NCI-H526 treated with DMSO at 0.1 percent for 48 hours (cell line): ENCODE results near the gene LRRC18.
A peak's percentile ranks its signal among the peaks of the same experiment; 100 is the strongest.

Experiments
- DNase-seq: peaks from one replicate; lab custom pipeline; 2025; lab: John Stamatoyannopoulos, UW

The LRRC18 gene

GRCh38 chr10:48939790-48940325, at the start of gene LRRC18:
TSS of gene LRRC18 (minus strand) at chr10:48939840. CDS start at chr10:48914155, 25,685 bp downstream.
- no peak for DNase-seq

- DNase-seq = no peak
These were observed 46.0 kb upstream of the LRRC18 start for GRCh38 chr10:48985621-48986158.

GRCh38 chr10:48983648-48984351, 44.2 kb upstream of the LRRC18 start:
- DNase-seq = no peak

GRCh38 chr10:48982584-48982983, 42.9 kb upstream of the LRRC18 start:
- no peak for DNase-seq

GRCh38 chr10:48981310-48981907, 41.8 kb upstream of the LRRC18 start:
- peak; percentile 22 for DNase-seq

GRCh38 chr10:48978318-48978717, 38.7 kb upstream of the LRRC18 start:
- no peak for DNase-seq

GRCh38 chr10:48976196-48976595, 36.6 kb upstream of the LRRC18 start:
- DNase-seq = peak; percentile 2

GRCh38 chr10:48974510-48975156, 35.0 kb upstream of the LRRC18 start:
- DNase-seq = no peak

- no peak for DNase-seq
These were observed 33.4 kb upstream of the LRRC18 start for GRCh38 chr10:48973065-48973464.

- no peak for DNase-seq
These were observed 31.0 kb upstream of the LRRC18 start for GRCh38 chr10:48970654-48971053.

GRCh38 chr10:48970046-48970445, 30.4 kb upstream of the LRRC18 start:
- no peak for DNase-seq

GRCh38 chr10:48968036-48968435, 28.4 kb upstream of the LRRC18 start:
- no peak for DNase-seq

- no peak for DNase-seq
These were observed 25.8 kb upstream of the LRRC18 start for GRCh38 chr10:48965460-48965859.

- DNase-seq = no peak
These were observed 24.4 kb upstream of the LRRC18 start for GRCh38 chr10:48964038-48964437.

- DNase-seq = no peak
These were observed 19.1 kb upstream of the LRRC18 start for GRCh38 chr10:48958598-48959190.

GRCh38 chr10:48957361-48958151, 17.9 kb upstream of the LRRC18 start:
- DNase-seq = no peak

GRCh38 chr10:48951707-48952106, 12.1 kb upstream of the LRRC18 start:
- DNase-seq = no peak

GRCh38 chr10:48948470-48949037, 8.9 kb upstream of the LRRC18 start:
- DNase-seq = no peak

- no peak for DNase-seq
These were observed 8.2 kb upstream of the LRRC18 start for GRCh38 chr10:48947690-48948469.

- no peak for DNase-seq
These were observed 7.4 kb upstream of the LRRC18 start for GRCh38 chr10:48946891-48947500.
